Suprapubic skin (tissue), 4 donors: ENCODE results near the gene LBHD2. TPM values are rescaled to one million over a fixed set of nuclear protein-coding genes. Genes with fewer than 3 reads are reported as not detected.
A peak's percentile ranks its signal among the peaks of the same experiment; 100 is the strongest.

Source experiments
- DNase-seq, 2 donors: peaks; one replicate each; pipeline ENCODE4 v3.0.0-alpha.2; 2019; ENCODE audit warnings: low spot score in 2 of 2
- H3K27ac ChIP-seq: fragments of 200-600 bp; sonication (generic); one replicate; pipeline ENCODE4 v1.5.1; 2019
- H3K27me3 ChIP-seq: fragments of 200-600 bp; sonication (generic); one replicate; pipeline ENCODE4 v1.5.1; 2019
- H3K36me3 ChIP-seq: fragments of 200-600 bp; sonication (generic); one replicate; pipeline ENCODE4 v1.5.1; 2019
- H3K4me1 ChIP-seq: fragments of 200-600 bp; sonication (generic); one replicate; pipeline ENCODE4 v1.5.1; 2019
- H3K4me3 ChIP-seq: fragments of 200-600 bp; sonication (generic); one replicate; pipeline ENCODE4 v1.5.1; 2019; ENCODE audit warnings: mild to moderate bottlenecking
- H3K9me3 ChIP-seq: fragments of 200-600 bp; sonication (generic); one replicate; pipeline ENCODE4 v1.5.1; 2019
- EP300 ChIP-seq: sonication (generic); formaldehyde crosslinking; IDR thresholded peaks from one replicate; pipeline ENCODE4 v1.6.1; 2017; ENCODE audit warnings: antibody characterized with exemption
- POLR2A ChIP-seq, 2 donors: fragments of 450-650 bp; IDR thresholded peaks; one replicate each; pipeline ENCODE4 v1.6.1; 2017; ENCODE audit warnings: antibody characterized with exemption in 2 of 2, mild to moderate bottlenecking in 2 of 2, moderate library complexity in 2 of 2
- POLR2AphosphoS5 ChIP-seq, 3 donors: sonication (generic); formaldehyde crosslinking; IDR thresholded peaks; one replicate each; pipeline ENCODE4 v1.6.1; 2017; ENCODE audit warnings: antibody characterized with exemption in 3 of 3
- WGBS: methylation state at CpG from one replicate; pipeline ENCODE4 v1.1.5; 2018; 5-methylcytosine and 5-hydroxymethylcytosine counted together
- total RNA-seq, 4 donors: library from RNA; depleted of rRNA; stranded (reverse); fragments of >200 nt; gene quantifications; one replicate each; pipeline ENCODE4 v1.1.0, GENCODE V29; 2016
- TF ChIP-seq, protein P1 (sequence below), 2 donors: fragments of 200-600 bp in 1 of 2; fragments of 450-650 bp in 1 of 2; sonication (generic) in 1 of 2; IDR thresholded peaks; one replicate each; pipeline ENCODE4 v1.5.1; 2016 to 2019; ENCODE audit warnings: antibody characterized with exemption in 2 of 2, mild to moderate bottlenecking in 1 of 2, moderate library complexity in 1 of 2

The LBHD2 gene
- total RNA-seq, 4 donors from 2014 or later = not detected

DNA sequence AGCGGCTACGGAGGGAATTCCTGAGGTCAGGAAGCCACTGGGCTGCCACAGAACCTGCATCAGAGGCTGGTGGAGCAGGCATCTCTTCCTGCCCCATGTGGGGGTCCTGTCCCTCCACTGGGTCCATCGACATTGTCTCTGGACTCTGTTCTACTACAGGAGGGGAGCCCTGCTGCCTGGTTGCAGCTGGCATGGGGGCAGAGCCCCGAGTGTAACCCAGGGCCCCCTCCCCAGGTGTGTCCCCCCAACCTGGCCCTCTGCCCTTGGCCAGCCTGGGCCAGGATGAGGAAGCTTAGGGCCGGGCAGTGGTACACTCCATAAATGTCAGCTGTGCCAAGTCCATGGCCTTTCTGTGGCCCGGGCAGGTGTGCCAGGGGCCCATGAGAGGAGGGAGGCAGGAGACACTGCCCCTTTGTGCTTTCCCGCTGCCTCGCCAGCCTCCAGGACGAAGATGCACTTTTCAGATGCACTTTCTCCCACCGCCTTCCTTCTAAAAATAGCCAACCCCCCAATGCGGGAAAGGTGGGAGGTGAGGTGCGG, 6.5 kb downstream of the LBHD2 start:
- H3K27me3 ChIP-seq = peaks cover 14% of the 10 kb centered on the region
- H3K9me3 ChIP-seq = no peaks in the 10 kb centered on the region
- H3K27ac ChIP-seq = no peak overlapping the region
- no peaks in the 10 kb centered on the region for H3K36me3 ChIP-seq
- H3K4me3 ChIP-seq = no peak overlapping the region
- no peak for DNase-seq
- 72% methylated on average over 12 of the region's 12 CpGs for WGBS
- peaks cover 23% of the 10 kb centered on the region for H3K4me1 ChIP-seq
- no peak for TF ChIP-seq POLR2AphosphoS5 (IDR thresholded peaks at IDR 0.05)
- TF ChIP-seq, protein P1, sequence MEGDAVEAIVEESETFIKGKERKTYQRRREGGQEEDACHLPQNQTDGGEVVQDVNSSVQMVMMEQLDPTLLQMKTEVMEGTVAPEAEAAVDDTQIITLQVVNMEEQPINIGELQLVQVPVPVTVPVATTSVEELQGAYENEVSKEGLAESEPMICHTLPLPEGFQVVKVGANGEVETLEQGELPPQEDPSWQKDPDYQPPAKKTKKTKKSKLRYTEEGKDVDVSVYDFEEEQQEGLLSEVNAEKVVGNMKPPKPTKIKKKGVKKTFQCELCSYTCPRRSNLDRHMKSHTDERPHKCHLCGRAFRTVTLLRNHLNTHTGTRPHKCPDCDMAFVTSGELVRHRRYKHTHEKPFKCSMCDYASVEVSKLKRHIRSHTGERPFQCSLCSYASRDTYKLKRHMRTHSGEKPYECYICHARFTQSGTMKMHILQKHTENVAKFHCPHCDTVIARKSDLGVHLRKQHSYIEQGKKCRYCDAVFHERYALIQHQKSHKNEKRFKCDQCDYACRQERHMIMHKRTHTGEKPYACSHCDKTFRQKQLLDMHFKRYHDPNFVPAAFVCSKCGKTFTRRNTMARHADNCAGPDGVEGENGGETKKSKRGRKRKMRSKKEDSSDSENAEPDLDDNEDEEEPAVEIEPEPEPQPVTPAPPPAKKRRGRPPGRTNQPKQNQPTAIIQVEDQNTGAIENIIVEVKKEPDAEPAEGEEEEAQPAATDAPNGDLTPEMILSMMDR (IDR thresholded peaks at IDR 0.05) = no peak
- TF ChIP-seq POLR2A (IDR thresholded peaks at IDR 0.05) = no peak
- no peak for TF ChIP-seq EP300

DNA sequence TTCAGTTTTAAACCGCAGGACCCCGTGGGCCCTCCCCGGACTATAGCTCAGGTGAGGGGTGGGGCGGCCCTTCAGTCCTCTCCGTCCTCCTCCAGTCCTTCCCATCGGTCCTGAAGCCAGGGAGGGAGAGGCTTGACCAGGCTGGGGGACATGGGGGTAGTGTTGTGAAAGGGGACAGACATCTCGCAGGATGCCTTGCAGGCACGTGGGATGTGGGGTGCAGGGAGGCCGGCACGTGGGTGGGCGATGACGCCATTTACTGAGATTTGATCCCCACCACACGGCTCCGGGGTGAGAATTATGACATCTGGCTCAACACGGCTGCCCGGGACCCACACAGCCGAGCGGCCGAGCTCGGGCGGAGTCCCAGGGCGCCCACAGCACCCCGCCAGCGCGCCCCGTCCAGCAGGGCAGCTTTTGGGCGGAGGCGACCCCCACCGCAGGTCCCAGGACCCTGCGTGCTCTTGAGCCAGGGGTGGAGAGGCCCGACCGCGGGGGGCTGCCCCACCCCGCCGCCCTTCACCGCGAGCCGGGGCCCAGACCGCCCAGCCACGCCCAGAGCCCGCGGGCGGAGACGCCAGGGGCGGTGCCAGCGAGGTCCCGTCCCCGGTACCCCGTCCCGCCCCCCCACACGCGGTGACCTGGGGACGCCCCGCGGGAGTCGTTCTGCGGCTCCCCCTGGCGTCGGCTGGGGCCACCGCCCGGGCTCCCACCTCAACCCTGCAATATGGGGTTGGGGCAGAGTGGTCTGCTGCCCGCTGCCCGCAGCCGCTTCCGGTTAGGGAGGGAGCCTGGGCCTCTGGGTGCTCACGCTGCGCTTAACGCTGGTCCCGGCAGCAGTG, 7.3 kb downstream of the LBHD2 start:
- Histone ChIP-seq H3K36me3 (no peaks in the 10 kb centered on the region), H3K4me3 (peak overlapping the region; percentile 51), H3K27me3 (peaks cover 8% of the 10 kb centered on the region), H3K4me1 (peaks cover 23% of the 10 kb centered on the region), H3K9me3 (no peaks in the 10 kb centered on the region), H3K27ac (no peak overlapping the region)
- TF ChIP-seq, protein P1 (IDR thresholded peaks at IDR 0.05) = peak in 1 of 2 donors; percentile 47
- no peak for TF ChIP-seq POLR2A (IDR thresholded peaks at IDR 0.05)
- 15% methylated on average over 15 of the region's 69 CpGs for WGBS
- DNase-seq = no peak

DNA sequence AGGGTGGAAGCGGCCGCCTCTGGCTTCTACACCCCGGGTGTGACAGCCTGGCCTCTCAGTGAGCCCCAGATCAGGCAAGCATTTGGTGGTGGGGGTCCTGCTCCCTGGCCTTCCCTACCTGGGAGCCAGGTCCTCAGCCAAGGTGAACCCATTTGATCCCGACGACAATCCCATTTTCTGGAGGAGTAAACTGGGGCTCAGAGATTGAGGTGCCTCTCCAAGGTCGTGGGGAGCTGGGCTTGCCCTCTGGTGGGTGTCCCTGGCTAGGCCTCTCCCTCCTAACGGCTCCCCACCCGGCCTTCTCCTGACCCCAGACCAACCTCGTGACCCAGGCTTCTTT, 7.8 kb downstream of the LBHD2 start:
- 75% methylated on average over 5 of the region's 9 CpGs for WGBS
- H3K27ac ChIP-seq = no peak overlapping the region
- TF ChIP-seq POLR2A (IDR thresholded peaks at IDR 0.05) = no peak
- TF ChIP-seq POLR2AphosphoS5 (IDR thresholded peaks at IDR 0.05) = no peak
- TF ChIP-seq, protein P1 (IDR thresholded peaks at IDR 0.05) = no peak
- TF ChIP-seq EP300 = no peak
- H3K4me3 ChIP-seq = peak overlapping the region; percentile 51
- peaks cover 7% of the 10 kb centered on the region for H3K27me3 ChIP-seq
- no peaks in the 10 kb centered on the region for H3K36me3 ChIP-seq
- no peaks in the 10 kb centered on the region for H3K9me3 ChIP-seq
- H3K4me1 ChIP-seq = peaks cover 23% of the 10 kb centered on the region
- no peak for DNase-seq

DNA sequence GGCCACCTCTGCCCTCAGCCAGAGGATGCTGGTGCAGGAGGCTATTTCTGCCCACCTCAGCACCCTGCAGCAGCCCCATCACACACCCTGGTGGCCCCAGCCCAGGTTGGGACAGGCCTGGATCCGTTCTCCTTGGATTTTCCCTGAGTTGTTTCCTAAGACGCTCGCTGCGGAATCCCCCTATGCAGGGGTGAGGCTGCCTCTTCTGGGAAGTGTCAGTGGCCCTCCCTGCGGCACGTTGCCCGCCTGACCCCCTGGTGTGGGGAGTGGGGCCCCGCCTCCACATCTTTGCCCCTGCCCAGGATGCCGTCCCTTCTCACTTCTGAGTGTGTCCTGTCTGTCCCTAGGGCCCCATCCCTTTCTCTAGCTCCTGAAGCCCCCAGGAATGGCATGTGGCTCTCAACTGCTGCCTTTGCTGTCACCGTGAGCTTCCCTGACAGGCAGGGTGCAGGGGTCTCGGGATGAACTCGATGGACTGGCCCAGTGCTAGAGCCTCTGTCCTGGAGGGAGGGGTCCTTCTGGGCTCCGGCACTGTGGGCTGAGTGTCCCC, 9.9 kb downstream of the LBHD2 start:
- Histone ChIP-seq H3K4me3 (no peak overlapping the region), H3K4me1 (peaks cover 25% of the 10 kb centered on the region), H3K27ac (peak overlapping the region; percentile 46), H3K27me3 (peaks cover 7% of the 10 kb centered on the region), H3K9me3 (no peaks in the 10 kb centered on the region), H3K36me3 (no peaks in the 10 kb centered on the region)
- no peak for TF ChIP-seq POLR2A (IDR thresholded peaks at IDR 0.05)
- 72% methylated on average over 11 of the region's 13 CpGs for WGBS
- no peak for DNase-seq

DNA sequence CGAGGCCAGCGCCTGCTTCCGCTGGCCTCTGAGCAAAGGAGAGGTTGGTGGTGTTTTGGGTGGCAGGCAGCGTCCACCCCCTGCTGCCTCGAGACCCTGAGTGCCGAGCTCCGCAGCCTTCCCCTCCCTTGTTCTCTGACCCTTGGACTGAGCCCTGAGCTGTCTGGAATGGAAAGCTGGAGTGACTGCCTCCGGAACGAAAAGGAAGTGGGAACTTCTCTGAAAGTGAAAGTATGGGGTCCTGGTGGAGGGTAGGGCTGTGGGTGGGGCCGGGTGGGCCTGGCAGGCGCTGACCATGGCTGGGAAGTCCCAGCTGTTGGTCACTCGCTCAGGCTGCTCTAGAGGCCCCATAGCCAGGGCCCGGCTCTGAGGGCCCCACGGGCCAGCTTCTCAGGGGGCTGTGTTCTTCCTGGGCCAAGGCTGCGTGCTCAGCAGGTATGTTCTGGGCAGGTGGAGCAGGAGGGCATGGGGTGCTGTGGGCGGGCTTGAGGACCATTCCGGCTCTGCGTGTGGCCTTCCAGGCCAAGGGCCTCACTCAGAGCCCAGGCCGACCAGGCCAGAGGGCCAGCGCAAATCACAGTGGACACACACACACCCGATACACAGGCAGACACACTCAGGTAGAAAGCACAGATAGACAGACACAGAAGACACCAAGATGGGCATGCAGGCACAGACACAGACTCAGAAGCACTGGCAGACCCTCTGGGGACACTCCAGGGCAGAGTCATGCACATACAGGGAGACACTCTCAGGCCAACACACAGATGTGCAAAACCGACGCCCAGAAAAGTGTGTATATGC, 10.6 kb downstream of the LBHD2 start, which contains the start of gene EXOC3L4:
EXOC3L4 (plus strand) TSS at position 320 of the 804 bp plus-strand sequence. CDS start 5,495 bp downstream, outside the sequence.
- H3K4me1 ChIP-seq = peaks cover 29% of the 10 kb centered on the region
- no peak within 1 kb of the TSS for H3K4me3 ChIP-seq
- no peak for TF ChIP-seq POLR2A (IDR thresholded peaks at IDR 0.05)
- TF ChIP-seq, protein P1 (IDR thresholded peaks at IDR 0.05) = no peak
- TF ChIP-seq EP300 = no peak
- no peak for TF ChIP-seq POLR2AphosphoS5 (IDR thresholded peaks at IDR 0.05)

More for the DNA sequence above, 10.6 kb downstream of the LBHD2 start, which contains the start of gene EXOC3L4:
- Histone ChIP-seq H3K27me3 (peaks cover 8% of the 10 kb centered on the region), H3K36me3 (no peaks in the 10 kb centered on the region), H3K27ac (peak within 1 kb of the TSS; percentile 46), H3K9me3 (no peaks in the 10 kb centered on the region)
- DNase-seq = no peak
- 64% methylated on average over 17 of the region's 23 CpGs for WGBS
